ENCODE measurements around the gene SCRN3. TPM values are rescaled to one million over a fixed set of nuclear protein-coding genes. Genes with fewer than 3 reads are reported as not detected.

Gene SCRN3
- total RNA-seq, 1 experiment from 2014 or later, result 7.7 TPM

DNA sequence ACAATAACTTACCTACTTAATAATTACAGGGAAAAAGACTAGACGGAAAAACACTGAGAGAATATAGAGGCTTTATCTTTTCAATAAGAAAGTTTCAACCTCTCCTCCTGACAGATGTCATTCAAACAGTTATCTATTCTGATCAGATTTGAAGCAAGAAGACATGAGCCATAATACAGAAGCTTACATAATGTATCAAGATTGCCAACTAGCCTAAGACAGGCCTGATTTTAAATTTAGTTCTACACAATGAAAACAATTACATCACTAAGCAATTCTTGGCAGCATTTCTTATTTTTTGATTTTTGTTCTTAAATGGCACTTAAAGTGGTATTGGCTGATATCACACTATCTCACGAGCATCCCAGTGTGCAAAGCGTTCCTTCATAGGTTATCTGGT lies 49.7 kb downstream of the SCRN3 start (continued):
- TF ChIP-seq TCF7L2 (IDR thresholded peaks at IDR 0.05; ENCODE audit: borderline replicate concordance, extremely low read depth, insufficient read depth, insufficient read length) (no peak), POLR2A (IDR thresholded peaks at IDR 0.05; ENCODE audit: borderline replicate concordance, extremely low read depth, insufficient read depth, insufficient read length) (no peak), ELF1 (IDR thresholded peaks at IDR 0.05; ENCODE audit: borderline replicate concordance, low read depth) (no peak), SIN3A (IDR thresholded peaks at IDR 0.05; ENCODE audit: low read depth) (no peak), EZH2 (IDR thresholded peaks at IDR 0.05) (no peak)
- TF ChIP-seq, protein P1, sequence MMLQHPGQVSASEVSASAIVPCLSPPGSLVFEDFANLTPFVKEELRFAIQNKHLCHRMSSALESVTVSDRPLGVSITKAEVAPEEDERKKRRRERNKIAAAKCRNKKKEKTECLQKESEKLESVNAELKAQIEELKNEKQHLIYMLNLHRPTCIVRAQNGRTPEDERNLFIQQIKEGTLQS (IDR thresholded peaks at IDR 0.05), result no peak

DNA sequence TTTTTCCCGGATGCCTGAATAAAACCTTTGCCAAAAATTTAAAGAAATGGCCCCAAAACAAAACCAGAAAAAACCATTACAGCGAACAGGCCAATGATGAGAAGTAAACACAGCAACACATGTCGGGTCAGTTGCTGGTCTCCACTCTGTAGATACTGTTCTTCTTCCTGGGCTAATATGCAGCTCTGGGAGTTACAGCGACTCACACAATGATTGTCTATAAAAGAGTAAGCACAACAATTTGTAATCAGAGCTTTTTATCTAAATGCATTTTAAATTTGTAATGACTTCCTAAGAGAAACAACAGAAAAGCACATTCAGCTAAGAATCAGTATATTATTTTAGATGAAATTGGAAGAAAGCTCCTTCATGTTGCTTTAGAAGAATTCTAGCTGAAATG lies 51.0 kb downstream of the SCRN3 start:
- DNase-seq (ENCODE audit: low read depth, low spot score), result no peak
- Histone ChIP-seq H2AFZ (ENCODE audit: low read depth, low read length, poor library complexity, severe bottlenecking) (no peak overlapping the region), H3K4me3 (replicated peaks in 1 of 2; ENCODE audit: low read depth in 1 of 2, low read length in 2 of 2) (no peak overlapping the region), H4K20me1 (ENCODE audit: insufficient read depth) (no peaks in the 10 kb centered on the region), H3K9ac (ENCODE audit: low read length) (no peak overlapping the region), H3K4me1 (ENCODE audit: control insufficient read depth in 1 of 2, insufficient read depth in 2 of 2, low read length in 2 of 2) (peaks cover 10 to 14% of the 10 kb centered on the region in 2 experiments), H3K36me3 (ENCODE audit: control insufficient read depth in 1 of 2, insufficient read depth in 2 of 2, low read length in 2 of 2) (no peaks in the 10 kb centered on the region; a peak in 1 of 4 replicates), H3K27ac (ENCODE audit: low read depth, low read length) (no peak overlapping the region), H3K4me2 (ENCODE audit: low read length) (no peak overlapping the region), H3K27me3 (ENCODE audit: insufficient read depth, low read length) (no peaks in the 10 kb centered on the region), H3K9me2 (ENCODE audit: insufficient read depth) (no peaks in the 10 kb centered on the region), H3K79me2 (ENCODE audit: insufficient read depth, low read length) (no peaks in the 10 kb centered on the region), H3K9me3 (ENCODE audit: control insufficient read depth in 1 of 2, insufficient read depth in 1 of 2, low read depth in 1 of 2, low read length in 2 of 2) (no peaks in the 10 kb centered on the region)
- TF ChIP-seq CEBPB (IDR thresholded peaks at IDR 0.05; ENCODE audit: low read depth) (no peak), POLR2AphosphoS5 (IDR thresholded peaks at IDR 0.05; ENCODE audit: low read depth, low read length) (no peak), CBX3 (IDR thresholded peaks at IDR 0.05; ENCODE audit: low read depth) (no peak), SP1 (IDR thresholded peaks at IDR 0.05; ENCODE audit: low read depth) (no peak), SIN3A (IDR thresholded peaks at IDR 0.05; ENCODE audit: low read depth) (no peak), EZH2phosphoT487 (IDR thresholded peaks at IDR 0.05; ENCODE audit: borderline replicate concordance) (no peak), FOSL1 (IDR thresholded peaks at IDR 0.05; ENCODE audit: low read depth) (no peak), TCF7L2 (IDR thresholded peaks at IDR 0.05; ENCODE audit: borderline replicate concordance, extremely low read depth, insufficient read depth, insufficient read length) (no peak)
- TF ChIP-seq, protein P2, sequence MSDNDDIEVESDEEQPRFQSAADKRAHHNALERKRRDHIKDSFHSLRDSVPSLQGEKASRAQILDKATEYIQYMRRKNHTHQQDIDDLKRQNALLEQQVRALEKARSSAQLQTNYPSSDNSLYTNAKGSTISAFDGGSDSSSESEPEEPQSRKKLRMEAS (IDR thresholded peaks at IDR 0.05), result no peak
- TF ChIP-seq, protein P3, sequence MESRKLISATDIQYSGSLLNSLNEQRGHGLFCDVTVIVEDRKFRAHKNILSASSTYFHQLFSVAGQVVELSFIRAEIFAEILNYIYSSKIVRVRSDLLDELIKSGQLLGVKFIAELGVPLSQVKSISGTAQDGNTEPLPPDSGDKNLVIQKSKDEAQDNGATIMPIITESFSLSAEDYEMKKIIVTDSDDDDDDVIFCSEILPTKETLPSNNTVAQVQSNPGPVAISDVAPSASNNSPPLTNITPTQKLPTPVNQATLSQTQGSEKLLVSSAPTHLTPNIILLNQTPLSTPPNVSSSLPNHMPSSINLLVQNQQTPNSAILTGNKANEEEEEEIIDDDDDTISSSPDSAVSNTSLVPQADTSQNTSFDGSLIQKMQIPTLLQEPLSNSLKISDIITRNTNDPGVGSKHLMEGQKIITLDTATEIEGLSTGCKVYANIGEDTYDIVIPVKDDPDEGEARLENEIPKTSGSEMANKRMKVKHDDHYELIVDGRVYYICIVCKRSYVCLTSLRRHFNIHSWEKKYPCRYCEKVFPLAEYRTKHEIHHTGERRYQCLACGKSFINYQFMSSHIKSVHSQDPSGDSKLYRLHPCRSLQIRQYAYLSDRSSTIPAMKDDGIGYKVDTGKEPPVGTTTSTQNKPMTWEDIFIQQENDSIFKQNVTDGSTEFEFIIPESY (IDR thresholded peaks at IDR 0.05; ENCODE audit: extremely low read depth, insufficient replicate concordance, low read length), result no peak
- TF ChIP-seq, protein P4, sequence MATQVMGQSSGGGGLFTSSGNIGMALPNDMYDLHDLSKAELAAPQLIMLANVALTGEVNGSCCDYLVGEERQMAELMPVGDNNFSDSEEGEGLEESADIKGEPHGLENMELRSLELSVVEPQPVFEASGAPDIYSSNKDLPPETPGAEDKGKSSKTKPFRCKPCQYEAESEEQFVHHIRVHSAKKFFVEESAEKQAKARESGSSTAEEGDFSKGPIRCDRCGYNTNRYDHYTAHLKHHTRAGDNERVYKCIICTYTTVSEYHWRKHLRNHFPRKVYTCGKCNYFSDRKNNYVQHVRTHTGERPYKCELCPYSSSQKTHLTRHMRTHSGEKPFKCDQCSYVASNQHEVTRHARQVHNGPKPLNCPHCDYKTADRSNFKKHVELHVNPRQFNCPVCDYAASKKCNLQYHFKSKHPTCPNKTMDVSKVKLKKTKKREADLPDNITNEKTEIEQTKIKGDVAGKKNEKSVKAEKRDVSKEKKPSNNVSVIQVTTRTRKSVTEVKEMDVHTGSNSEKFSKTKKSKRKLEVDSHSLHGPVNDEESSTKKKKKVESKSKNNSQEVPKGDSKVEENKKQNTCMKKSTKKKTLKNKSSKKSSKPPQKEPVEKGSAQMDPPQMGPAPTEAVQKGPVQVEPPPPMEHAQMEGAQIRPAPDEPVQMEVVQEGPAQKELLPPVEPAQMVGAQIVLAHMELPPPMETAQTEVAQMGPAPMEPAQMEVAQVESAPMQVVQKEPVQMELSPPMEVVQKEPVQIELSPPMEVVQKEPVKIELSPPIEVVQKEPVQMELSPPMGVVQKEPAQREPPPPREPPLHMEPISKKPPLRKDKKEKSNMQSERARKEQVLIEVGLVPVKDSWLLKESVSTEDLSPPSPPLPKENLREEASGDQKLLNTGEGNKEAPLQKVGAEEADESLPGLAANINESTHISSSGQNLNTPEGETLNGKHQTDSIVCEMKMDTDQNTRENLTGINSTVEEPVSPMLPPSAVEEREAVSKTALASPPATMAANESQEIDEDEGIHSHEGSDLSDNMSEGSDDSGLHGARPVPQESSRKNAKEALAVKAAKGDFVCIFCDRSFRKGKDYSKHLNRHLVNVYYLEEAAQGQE (IDR thresholded peaks at IDR 0.05; ENCODE audit: low read depth), result no peak
- BruUV-seq (replicated peaks), result no TSS peak
- ChIA-PET POLR2A (interaction anchor here (0.6 kb wide), 1 partner anchor 191 kb away, joined by 3 read pairs; no protein-coding TSS in a partner anchor), RAD21 (ENCODE audit: low non-redundant PET in 1 of 2, low total read pairs in 2 of 2, uncharacterized antibody in 2 of 2, unreplicated experiment in 2 of 2) (no interaction called here), CTCF (interaction anchor here (2.2 kb wide), 1 partner anchor 16 kb away, joined by 9 read pairs; no protein-coding TSS in a partner anchor)
- intact Hi-C loops (cut with micrococcal nuclease), result no loop called here
- ATAC-seq, result no peak

Measured in HCT116 (cell line).